K562 (cell line): ENCODE results near the gene VMP1. TPM values are rescaled to one million over a fixed set of nuclear protein-coding genes. Genes with fewer than 3 reads are reported as not detected.

Experiments
- CREM ChIP-seq: IDR thresholded peaks from 2 replicates; pipeline ENCODE4 v1.6.1; 2014; ENCODE audit warnings: antibody characterized with exemption, low read depth
- HINFP ChIP-seq: fragments of 450-650 bp; conservative IDR thresholded peaks from 2 replicates; pipeline ENCODE4 v1.6.1; 2016; ENCODE audit warnings: missing genetic modification characterization, low read depth, mild to moderate bottlenecking, control low read depth, missing compliant biosample characterization
- NFRKB ChIP-seq: fragments of 450-650 bp; IDR thresholded peaks from 2 replicates; pipeline ENCODE4 v1.6.1; 2016; ENCODE audit warnings: low read depth
- REST ChIP-seq, 2 experiments: fragments of 450-650 bp; formaldehyde crosslinking in 1 of 2; IDR thresholded peaks; 2 replicates each; pipeline versions ENCODE4 v1.4.0 to v1.6.1; 2014 to 2020; ENCODE audit warnings: mild to moderate bottlenecking in 2 of 2, borderline replicate concordance in 1 of 2, low read depth in 1 of 2
- SMARCA5 ChIP-seq: fragments of 450-650 bp; IDR thresholded peaks from 2 replicates; pipeline ENCODE4 v1.6.1; 2016
- ZBTB26 ChIP-seq: fragments of 450-650 bp; formaldehyde crosslinking; IDR thresholded peaks from 2 replicates; pipeline ENCODE4 v1.4.0; 2022; ENCODE audit warnings: missing genetic modification characterization
- ZNF75A ChIP-seq: fragments of 450-650 bp; formaldehyde crosslinking; IDR thresholded peaks from 2 replicates; pipeline ENCODE4 v1.4.0; 2020; ENCODE audit warnings: mild to moderate bottlenecking
- polyA plus RNA-seq, 8 experiments: library from polyadenylated mRNA; depleted of rRNA in 4 of 8; stranded (reverse) in 5 of 8; unstranded in 3 of 8; fragments of >200 nt; fragmentation: Nextera tagmentation in 2 of 8; fragmentation: Illumina TruSeq in 1 of 8; extraction: Ambion mirVana in 2 of 8; extraction: Trizol in 1 of 8; gene quantifications; 2 replicates each; pipeline versions ENCODE4 v1.2.1 to v1.2.3, GENCODE V29; 2011 to 2014; ENCODE audit warnings: inconsistent platforms in 1 of 8, missing spikeins in 1 of 8
- total RNA-seq, 7 experiments: library from RNA; depleted of rRNA in 6 of 7; stranded (reverse); fragments of >200 nt in 6 of 7; fragmentation: Illumina TruSeq in 2 of 7; extraction: Trizol in 2 of 7; gene quantifications; 2 replicates each; pipeline versions ENCODE4 v1.2.1 to v1.2.3, GENCODE V29; 2011 to 2021; ENCODE audit warnings: low replicate concordance in 1 of 7

The VMP1 gene
- total and polyA plus RNA-seq, 9 of the 15 experiments (the other 6 are each of a cell fraction or from before 2014, with no cell fraction given) = 123 to 304 (median 151) TPM

GRCh38 chr17:59786213-59786535 is 78.7 kb downstream of the VMP1 start (continued):
- TF ChIP-seq REST (IDR thresholded peaks at IDR 0.05; ENCODE audit: borderline replicate concordance) = no peak
- no peak for TF ChIP-seq REST (CRISPR knock-in tag; IDR thresholded peaks at IDR 0.05; ENCODE audit: low read depth)
- peak; percentile 25; the same call in 1 of the 2 replicates for TF ChIP-seq SMARCA5
- TF ChIP-seq NFRKB = peak; percentile 88; the same call in 1 of the 2 replicates
- no peak for TF ChIP-seq CREM
- TF ChIP-seq ZNF75A (CRISPR knock-in tag) = 0 out of 2 replicates have a peak, but pooled peaks have one; percentile 18
- TF ChIP-seq HINFP (tag) = peak; percentile 22; the same call in 1 of the 2 replicates
- 0 out of 2 replicates have a peak, but pooled peaks have one; percentile 1 for TF ChIP-seq ZBTB26 (CRISPR knock-in tag)
